Liver (tissue), 9 donors: ENCODE measurements around the gene FREY1. TPM values are rescaled to one million over a fixed set of nuclear protein-coding genes. Genes with fewer than 3 reads are reported as not detected.

Experiments used
- DNase-seq: peaks from one replicate; pipeline ENCODE4 v3.0.0-alpha.2; 2017; ENCODE audit warnings: low spot score
- H3K27ac ChIP-seq, 2 donors: one replicate each; pipeline ENCODE4 v1.7.0; 2013; ENCODE audit warnings: inconsistent platforms in 2 of 2, low read length in 2 of 2, control low read depth in 1 of 2, low read depth in 1 of 2, mild to moderate bottlenecking in 1 of 2
- H3K27me3 ChIP-seq, 4 donors: one replicate each; pipeline versions ENCODE4 v1.6.1 to v1.7.0; 2013; ENCODE audit warnings: low read length in 3 of 4, inconsistent platforms in 1 of 4, mild to moderate bottlenecking in 1 of 4, moderate library complexity in 1 of 4; ENCODE audit not compliant: control insufficient read depth in 4 of 4, insufficient read depth in 4 of 4
- H3K36me3 ChIP-seq, 4 donors: one replicate each; pipeline versions ENCODE4 v1.6.1 to v1.7.0; 2013; ENCODE audit warnings: low read length in 3 of 4, mild to moderate bottlenecking in 3 of 4, low read depth in 1 of 4, moderate library complexity in 1 of 4; ENCODE audit not compliant: control insufficient read depth in 4 of 4, insufficient read depth in 3 of 4
- H3K4me1 ChIP-seq, 4 donors: one replicate each; pipeline versions ENCODE4 v1.6.1 to v1.7.0; 2013; ENCODE audit warnings: low read length in 3 of 4, mild to moderate bottlenecking in 3 of 4, moderate library complexity in 1 of 4; ENCODE audit not compliant: control insufficient read depth in 4 of 4, insufficient read depth in 4 of 4
- H3K4me3 ChIP-seq, 3 donors: one replicate each; pipeline versions ENCODE4 v1.6.1 to v1.7.0; 2013; ENCODE audit warnings: low read length in 3 of 3, control low read depth in 1 of 3, low read depth in 1 of 3, mild to moderate bottlenecking in 1 of 3
- H3K9ac ChIP-seq, 2 donors: one replicate each; pipeline ENCODE4 v1.7.0; 2013; ENCODE audit warnings: low read length in 2 of 2, mild to moderate bottlenecking in 2 of 2, moderate library complexity in 2 of 2, control low read depth in 1 of 2, low read depth in 1 of 2
- H3K9me3 ChIP-seq, 4 donors: one replicate each; pipeline versions ENCODE4 v1.6.1 to v1.7.0; 2013; ENCODE audit warnings: low read length in 3 of 4; ENCODE audit not compliant: control insufficient read depth in 4 of 4
- FOXA1 ChIP-seq: IDR thresholded peaks from 2 replicates; pipeline ENCODE4 v1.6.1; 2016; ENCODE audit warnings: antibody characterized with exemption
- FOXA2 ChIP-seq: IDR thresholded peaks from 2 replicates; pipeline ENCODE4 v1.6.1; 2016; ENCODE audit warnings: antibody characterized with exemption
- GABPA ChIP-seq, 2 donors: IDR thresholded peaks in 1 of 2; conservative IDR thresholded peaks in 1 of 2; 2 replicates each; pipeline ENCODE4 v1.6.1; 2016; ENCODE audit warnings: antibody characterized with exemption in 2 of 2, mild to moderate bottlenecking in 1 of 2, moderate library complexity in 1 of 2
- HNF4G ChIP-seq: IDR thresholded peaks from 2 replicates; pipeline ENCODE4 v1.6.1; 2016; ENCODE audit warnings: antibody characterized with exemption
- RXRA ChIP-seq, 2 donors: IDR thresholded peaks; 2 replicates each; pipeline ENCODE4 v1.6.1; 2017 to 2018; ENCODE audit warnings: antibody characterized with exemption in 2 of 2, mild to moderate bottlenecking in 1 of 2
- YY1 ChIP-seq: IDR thresholded peaks from 2 replicates; pipeline ENCODE4 v1.6.1; 2016; ENCODE audit warnings: antibody characterized with exemption, mild to moderate bottlenecking
- ZBTB33 ChIP-seq: IDR thresholded peaks from 2 replicates; pipeline ENCODE4 v1.6.1; 2016; ENCODE audit warnings: antibody characterized with exemption
- whole genome bisulfite sequencing: extraction: QIAGEN DNeasy Blood & Tissue Kit; methylation state at CpG from one replicate; pipeline ENCODE4 v1.1.7; 2013; 5-methylcytosine and 5-hydroxymethylcytosine counted together
- polyA plus RNA-seq, 2 donors: library from polyadenylated mRNA; stranded (reverse) in 1 of 2; unstranded in 1 of 2; fragments of 200-250 nt in 1 of 2; fragments of >200 nt in 1 of 2; fragmentation: Nextera tagmentation in 1 of 2; extraction: Ambion mirVana in 1 of 2; gene quantifications; one replicate each; pipeline versions ENCODE4 v1.2.1 to v1.2.3, GENCODE V29; 2013 to 2015
- total RNA-seq, 2 donors: library from RNA; depleted of rRNA; stranded (reverse); fragments of >200 nt; gene quantifications; one replicate each; pipeline ENCODE4 v1.2.3, GENCODE V29; 2014
- TF ChIP-seq, protein P1 (sequence below): IDR thresholded peaks from 2 replicates; pipeline ENCODE4 v1.6.1; 2016; ENCODE audit warnings: antibody characterized with exemption
- TF ChIP-seq, protein P2 (sequence below): IDR thresholded peaks from 2 replicates; pipeline ENCODE4 v1.6.1; 2016; ENCODE audit warnings: antibody characterized with exemption
- TF ChIP-seq, protein P3 (sequence below): fragments of 150-350 bp; IDR thresholded peaks from 2 replicates; pipeline ENCODE4 v1.5.1; 2017; ENCODE audit warnings: improper control_type of control experiment, low read depth, low read length; ENCODE audit not compliant: missing input control
- TF ChIP-seq, protein P4 (sequence below): IDR thresholded peaks from 2 replicates; pipeline ENCODE4 v1.6.1; 2016; ENCODE audit warnings: antibody characterized with exemption, mild to moderate bottlenecking
- donor health status: healthy.
- donor health status: healthy.
- donor health status: healthy.
- donor health status: healthy.
- donor health status: healthy.

Gene FREY1
- total and polyA plus RNA-seq, 4 donors = 0.18 to 2.1 (median 0.75) TPM; not detected in 1

- no peak overlapping the region for H3K27ac ChIP-seq
- no peaks in the 10 kb centered on the region for H3K9me3 ChIP-seq
- 80% methylated on average over 15 of the region's 15 CpGs for WGBS
- no peaks in the 10 kb centered on the region for H3K27me3 ChIP-seq
- TF ChIP-seq RXRA (IDR thresholded peaks at IDR 0.05) (no peak), FOXA1 (no peak)
- H3K4me3 ChIP-seq = no peak overlapping the region
- H3K9ac ChIP-seq = no peak overlapping the region
- no peak for DNase-seq
- peaks cover 0 to 6% (median 3%) of the 10 kb centered on the region in 4 donors for H3K4me1 ChIP-seq
- peaks cover 0 to 1% (median 0%) of the 10 kb centered on the region in 4 donors for H3K36me3 ChIP-seq
Observed at GRCh38 chr11:45927332-45927683, 20.2 kb upstream of the FREY1 start.

GRCh38 chr11:45926536-45927331 is 19.7 kb upstream of the FREY1 start:
- Histone ChIP-seq H3K27ac (no peak overlapping the region), H3K9ac (no peak overlapping the region), H3K27me3 (no peaks in the 10 kb centered on the region), H3K4me1 (peaks cover 0 to 10% (median 4%) of the 10 kb centered on the region in 4 donors), H3K4me3 (no peak overlapping the region), H3K9me3 (no peaks in the 10 kb centered on the region), H3K36me3 (peaks cover 0 to 1% (median 0%) of the 10 kb centered on the region in 4 donors)
- DNase-seq = no peak
- TF ChIP-seq, protein P1, sequence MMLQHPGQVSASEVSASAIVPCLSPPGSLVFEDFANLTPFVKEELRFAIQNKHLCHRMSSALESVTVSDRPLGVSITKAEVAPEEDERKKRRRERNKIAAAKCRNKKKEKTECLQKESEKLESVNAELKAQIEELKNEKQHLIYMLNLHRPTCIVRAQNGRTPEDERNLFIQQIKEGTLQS = no peak
- no peak for TF ChIP-seq ZBTB33
- TF ChIP-seq, protein P2, sequence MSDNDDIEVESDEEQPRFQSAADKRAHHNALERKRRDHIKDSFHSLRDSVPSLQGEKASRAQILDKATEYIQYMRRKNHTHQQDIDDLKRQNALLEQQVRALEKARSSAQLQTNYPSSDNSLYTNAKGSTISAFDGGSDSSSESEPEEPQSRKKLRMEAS = no peak
- TF ChIP-seq GABPA (IDR thresholded peaks at IDR 0.05 in 1 of 2, conservative IDR thresholded peaks at IDR 0.05 in 1 of 2) = no peak
- TF ChIP-seq RXRA (IDR thresholded peaks at IDR 0.05) = no peak
- no peak for TF ChIP-seq FOXA2
- WGBS = 95% methylated on average over 12 of the region's 12 CpGs

GRCh38 chr11:45926001-45926401 is 18.9 kb upstream of the FREY1 start:
- TF ChIP-seq, protein P3, sequence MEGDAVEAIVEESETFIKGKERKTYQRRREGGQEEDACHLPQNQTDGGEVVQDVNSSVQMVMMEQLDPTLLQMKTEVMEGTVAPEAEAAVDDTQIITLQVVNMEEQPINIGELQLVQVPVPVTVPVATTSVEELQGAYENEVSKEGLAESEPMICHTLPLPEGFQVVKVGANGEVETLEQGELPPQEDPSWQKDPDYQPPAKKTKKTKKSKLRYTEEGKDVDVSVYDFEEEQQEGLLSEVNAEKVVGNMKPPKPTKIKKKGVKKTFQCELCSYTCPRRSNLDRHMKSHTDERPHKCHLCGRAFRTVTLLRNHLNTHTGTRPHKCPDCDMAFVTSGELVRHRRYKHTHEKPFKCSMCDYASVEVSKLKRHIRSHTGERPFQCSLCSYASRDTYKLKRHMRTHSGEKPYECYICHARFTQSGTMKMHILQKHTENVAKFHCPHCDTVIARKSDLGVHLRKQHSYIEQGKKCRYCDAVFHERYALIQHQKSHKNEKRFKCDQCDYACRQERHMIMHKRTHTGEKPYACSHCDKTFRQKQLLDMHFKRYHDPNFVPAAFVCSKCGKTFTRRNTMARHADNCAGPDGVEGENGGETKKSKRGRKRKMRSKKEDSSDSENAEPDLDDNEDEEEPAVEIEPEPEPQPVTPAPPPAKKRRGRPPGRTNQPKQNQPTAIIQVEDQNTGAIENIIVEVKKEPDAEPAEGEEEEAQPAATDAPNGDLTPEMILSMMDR = no peak
- TF ChIP-seq HNF4G = no peak
- TF ChIP-seq, protein P1 = no peak
- no peak for TF ChIP-seq FOXA1
- TF ChIP-seq YY1 = no peak
- TF ChIP-seq, protein P4, sequence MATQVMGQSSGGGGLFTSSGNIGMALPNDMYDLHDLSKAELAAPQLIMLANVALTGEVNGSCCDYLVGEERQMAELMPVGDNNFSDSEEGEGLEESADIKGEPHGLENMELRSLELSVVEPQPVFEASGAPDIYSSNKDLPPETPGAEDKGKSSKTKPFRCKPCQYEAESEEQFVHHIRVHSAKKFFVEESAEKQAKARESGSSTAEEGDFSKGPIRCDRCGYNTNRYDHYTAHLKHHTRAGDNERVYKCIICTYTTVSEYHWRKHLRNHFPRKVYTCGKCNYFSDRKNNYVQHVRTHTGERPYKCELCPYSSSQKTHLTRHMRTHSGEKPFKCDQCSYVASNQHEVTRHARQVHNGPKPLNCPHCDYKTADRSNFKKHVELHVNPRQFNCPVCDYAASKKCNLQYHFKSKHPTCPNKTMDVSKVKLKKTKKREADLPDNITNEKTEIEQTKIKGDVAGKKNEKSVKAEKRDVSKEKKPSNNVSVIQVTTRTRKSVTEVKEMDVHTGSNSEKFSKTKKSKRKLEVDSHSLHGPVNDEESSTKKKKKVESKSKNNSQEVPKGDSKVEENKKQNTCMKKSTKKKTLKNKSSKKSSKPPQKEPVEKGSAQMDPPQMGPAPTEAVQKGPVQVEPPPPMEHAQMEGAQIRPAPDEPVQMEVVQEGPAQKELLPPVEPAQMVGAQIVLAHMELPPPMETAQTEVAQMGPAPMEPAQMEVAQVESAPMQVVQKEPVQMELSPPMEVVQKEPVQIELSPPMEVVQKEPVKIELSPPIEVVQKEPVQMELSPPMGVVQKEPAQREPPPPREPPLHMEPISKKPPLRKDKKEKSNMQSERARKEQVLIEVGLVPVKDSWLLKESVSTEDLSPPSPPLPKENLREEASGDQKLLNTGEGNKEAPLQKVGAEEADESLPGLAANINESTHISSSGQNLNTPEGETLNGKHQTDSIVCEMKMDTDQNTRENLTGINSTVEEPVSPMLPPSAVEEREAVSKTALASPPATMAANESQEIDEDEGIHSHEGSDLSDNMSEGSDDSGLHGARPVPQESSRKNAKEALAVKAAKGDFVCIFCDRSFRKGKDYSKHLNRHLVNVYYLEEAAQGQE = no peak
- DNase-seq = no peak
- H3K36me3 ChIP-seq = no peaks in the 10 kb centered on the region
- no peaks in the 10 kb centered on the region for H3K27me3 ChIP-seq
- H3K27ac ChIP-seq = no peak overlapping the region
- no peak overlapping the region for H3K4me3 ChIP-seq
- 84% methylated on average over 12 of the region's 12 CpGs for WGBS
- no peaks in the 10 kb centered on the region for H3K9me3 ChIP-seq
- peaks cover 0 to 12% (median 4%) of the 10 kb centered on the region in 4 donors for H3K4me1 ChIP-seq
- no peak overlapping the region for H3K9ac ChIP-seq
